GM12872 (cell line): ENCODE data around the gene BMPR1B.

Experiments used
- TF ChIP-seq, protein P1 (sequence below): IDR thresholded peaks from 3 replicates; pipeline ENCODE4 v1.5.1; 2011; ENCODE audit warnings: low read depth, mild to moderate bottlenecking, low read length, moderate library complexity; ENCODE audit not compliant: insufficient read depth

The BMPR1B gene

DNA sequence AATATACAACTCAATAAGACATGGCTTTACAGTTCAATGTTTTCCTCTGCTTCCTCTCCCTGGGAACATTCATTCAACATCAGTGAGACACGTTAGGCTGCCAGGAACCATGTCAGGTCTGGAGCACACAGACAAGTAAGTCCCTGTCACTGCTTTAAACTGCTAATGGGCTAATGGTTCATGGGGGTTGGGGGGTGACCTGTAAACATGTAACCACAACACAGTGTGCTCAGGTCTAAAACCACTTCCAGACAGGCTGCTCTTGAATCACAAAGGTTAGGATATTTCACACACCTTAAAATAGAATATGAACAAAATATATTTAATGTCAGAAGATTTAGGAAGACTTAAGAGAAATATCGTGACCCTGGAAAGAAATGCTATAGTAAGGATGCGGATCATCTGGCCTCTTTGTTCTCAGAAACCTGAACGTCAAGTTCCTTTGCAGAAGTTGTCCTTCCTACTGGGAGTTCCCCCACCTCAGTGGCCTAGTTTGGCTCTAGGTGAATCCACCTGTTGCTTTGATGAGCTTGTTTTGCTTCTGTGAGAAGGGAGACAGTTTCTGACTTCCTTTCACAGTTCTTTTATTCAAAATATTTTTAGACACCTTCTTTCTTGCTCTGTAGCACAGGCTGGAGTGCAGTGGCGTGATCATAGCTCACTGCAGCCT, 431.1 kb downstream of the BMPR1B start:
- TF ChIP-seq, protein P1, sequence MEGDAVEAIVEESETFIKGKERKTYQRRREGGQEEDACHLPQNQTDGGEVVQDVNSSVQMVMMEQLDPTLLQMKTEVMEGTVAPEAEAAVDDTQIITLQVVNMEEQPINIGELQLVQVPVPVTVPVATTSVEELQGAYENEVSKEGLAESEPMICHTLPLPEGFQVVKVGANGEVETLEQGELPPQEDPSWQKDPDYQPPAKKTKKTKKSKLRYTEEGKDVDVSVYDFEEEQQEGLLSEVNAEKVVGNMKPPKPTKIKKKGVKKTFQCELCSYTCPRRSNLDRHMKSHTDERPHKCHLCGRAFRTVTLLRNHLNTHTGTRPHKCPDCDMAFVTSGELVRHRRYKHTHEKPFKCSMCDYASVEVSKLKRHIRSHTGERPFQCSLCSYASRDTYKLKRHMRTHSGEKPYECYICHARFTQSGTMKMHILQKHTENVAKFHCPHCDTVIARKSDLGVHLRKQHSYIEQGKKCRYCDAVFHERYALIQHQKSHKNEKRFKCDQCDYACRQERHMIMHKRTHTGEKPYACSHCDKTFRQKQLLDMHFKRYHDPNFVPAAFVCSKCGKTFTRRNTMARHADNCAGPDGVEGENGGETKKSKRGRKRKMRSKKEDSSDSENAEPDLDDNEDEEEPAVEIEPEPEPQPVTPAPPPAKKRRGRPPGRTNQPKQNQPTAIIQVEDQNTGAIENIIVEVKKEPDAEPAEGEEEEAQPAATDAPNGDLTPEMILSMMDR: no peak

DNA sequence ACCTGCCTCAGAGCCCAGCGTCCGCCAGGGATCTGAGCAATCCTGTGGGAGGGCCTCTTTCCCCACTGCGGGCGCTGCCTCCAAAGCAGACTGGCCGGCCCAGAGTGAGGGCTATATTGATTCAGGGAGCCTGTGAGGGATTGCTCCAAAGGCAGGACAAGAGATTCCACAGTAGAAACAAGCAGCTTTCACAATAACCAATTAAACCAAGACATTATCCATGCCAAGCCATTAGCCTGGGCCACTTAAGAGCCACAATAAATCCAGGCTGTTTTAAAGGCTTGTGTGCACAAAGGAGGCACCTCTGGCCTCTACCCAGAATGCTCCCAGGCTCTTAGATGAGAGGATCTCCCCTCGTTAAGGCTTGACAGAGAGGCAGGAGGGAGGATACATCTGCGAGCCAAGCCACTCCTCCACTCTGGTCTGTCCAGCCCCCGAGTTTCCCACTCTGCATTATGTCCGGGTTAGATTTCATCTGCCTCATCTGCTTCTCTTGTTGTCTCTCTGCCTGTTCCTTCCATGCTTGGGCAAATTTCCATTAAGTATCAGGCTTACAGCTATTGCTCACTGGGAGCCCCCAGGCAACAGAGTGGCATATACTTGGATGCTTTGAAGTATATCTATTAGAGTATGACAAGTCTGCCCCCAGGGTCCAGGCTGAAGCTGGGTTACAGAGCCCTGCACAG, 433.1 kb downstream of the BMPR1B start:
- TF ChIP-seq, protein P1: no peak

DNA sequence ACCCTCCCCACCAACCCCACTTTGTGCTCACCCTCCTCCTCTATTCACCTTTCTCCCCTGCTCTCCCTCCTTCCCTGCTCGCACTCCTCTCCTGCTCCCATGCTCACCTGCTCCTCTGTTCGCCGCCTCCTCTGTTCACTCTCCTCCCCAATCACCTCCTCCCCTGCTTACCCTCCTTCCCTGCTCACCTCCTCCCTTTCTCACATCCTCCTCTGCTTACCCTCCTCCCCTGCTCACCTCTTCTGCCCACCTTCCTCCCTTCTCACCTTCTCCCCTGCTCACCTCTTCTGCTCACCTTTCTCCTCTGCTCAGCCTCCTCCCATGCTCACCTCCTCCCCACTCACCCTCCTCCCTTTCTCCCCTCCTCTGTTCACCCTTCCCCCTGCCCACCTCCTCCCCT, 433.8 kb downstream of the BMPR1B start:
- TF ChIP-seq, protein P1: no peak

DNA sequence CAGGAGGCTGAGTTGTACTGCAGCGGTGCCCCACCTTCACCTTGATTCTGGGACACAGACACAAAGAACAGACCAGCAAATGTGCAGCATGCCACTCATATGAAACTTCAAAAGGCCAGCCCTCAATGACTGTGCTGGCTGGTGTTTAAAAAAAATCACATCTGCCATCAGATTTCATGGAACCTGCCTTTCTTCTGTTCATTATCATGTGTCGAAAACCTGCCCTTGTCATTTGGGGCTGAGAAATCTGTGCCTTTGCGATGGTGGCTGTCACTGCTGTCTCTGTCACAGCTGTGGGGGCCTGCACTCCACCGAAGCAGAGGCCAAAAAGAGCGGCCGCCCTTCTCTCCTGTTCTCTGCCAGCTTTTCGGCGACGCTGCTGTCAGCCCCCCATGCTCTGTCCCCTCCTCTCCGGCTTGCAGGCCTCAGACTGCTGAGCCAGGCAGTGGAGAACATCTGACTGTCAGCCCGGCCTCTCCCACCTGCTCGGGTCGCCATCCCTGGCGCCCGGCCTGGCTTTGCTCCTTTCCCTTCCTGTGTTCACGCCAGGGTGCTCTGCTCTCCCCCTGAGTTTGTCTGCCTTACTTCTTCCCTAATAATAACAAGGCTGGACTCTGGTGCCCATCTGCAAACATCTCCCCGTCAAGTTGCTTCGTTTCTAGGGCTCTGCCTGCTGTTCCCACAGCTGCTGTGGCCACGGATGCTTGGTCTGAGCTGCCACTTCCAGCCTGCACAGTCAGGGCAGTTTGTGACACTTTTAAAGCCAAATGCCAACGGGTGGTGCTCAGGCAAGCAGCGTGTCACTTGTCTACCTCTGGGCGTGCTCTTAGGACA, 435.9 kb downstream of the BMPR1B start:
- TF ChIP-seq, protein P1: no peak

DNA sequence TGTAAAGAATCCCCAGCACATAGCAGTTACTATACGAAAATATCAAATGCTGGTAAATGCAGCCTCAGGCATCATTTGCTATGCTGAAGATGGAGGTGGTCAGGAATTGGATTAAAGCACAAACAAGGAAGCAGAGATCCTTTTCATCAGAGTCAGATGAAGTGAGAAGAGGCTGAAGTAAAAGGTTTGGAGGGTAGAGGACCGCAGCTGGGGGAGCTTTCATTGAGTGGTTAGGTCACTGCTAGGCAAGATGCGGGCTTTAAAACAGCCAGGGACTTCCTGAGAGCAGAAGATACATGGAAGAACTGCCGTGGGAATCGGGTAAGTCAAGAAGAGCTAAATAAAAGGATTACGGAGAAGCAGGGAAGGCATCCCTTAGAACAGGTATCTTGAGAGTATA, 439.6 kb downstream of the BMPR1B start:
- TF ChIP-seq, protein P1: no peak

DNA sequence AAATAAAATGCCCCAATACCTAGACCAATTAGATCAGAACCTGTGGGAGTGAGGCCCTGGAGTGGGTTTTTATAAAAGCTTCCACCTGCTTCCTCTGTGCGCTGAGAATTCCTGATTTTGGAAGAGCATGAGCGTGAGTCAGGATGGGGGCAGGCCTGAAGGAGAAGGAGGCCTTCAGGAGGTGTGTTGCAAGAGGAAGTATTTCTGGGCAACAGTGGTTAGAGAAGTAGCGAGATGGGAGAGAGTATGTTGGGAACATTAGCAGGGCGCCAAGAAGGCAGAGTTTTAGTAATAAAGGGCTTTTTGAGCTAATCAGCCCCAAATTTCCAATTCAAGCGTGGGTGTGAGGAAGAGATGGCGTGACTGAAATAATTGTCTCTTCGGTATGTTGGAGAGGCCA, 441.2 kb downstream of the BMPR1B start:
- TF ChIP-seq, protein P1: no peak

DNA sequence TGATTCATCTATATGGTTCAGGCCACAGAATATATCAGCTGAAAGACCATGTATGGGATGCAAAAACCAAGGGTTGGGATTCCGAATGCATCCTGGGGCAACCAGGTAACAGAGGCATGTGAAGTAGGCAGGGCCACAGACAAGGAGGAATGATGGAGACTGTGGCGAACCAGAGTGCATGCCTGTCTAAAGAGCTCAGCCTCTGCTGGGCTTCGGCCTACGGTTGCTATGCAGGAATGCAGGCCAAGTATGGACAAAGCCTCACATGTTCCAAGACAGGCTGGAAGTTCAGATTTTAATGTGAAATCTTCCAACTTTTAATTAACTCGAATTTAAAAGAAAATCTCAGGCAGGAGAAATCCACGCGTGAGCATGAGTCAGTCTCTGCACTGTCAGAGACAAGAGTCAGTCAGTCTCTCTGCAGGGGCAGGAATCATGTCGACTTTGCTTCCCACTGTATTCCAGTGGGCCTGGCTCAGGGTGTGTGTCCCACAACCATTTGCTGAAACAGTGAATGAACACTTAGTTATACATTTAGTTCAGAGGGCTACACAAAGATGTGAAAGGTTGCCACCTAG, 446.6 kb downstream of the BMPR1B start:
- TF ChIP-seq, protein P1: no peak
